Activated B cell treated with CpG ODN at 0.5 μM for 24 hours (primary cell): ENCODE data around the gene ABCA1. TPM values are rescaled to one million over a fixed set of nuclear protein-coding genes. Genes with fewer than 3 reads are reported as not detected.
"Not testable (repeated sequence)": the region's sequence is repeated elsewhere in the genome, so short reads cannot be mapped to it uniquely, and the experiment has no call there.

Experiments
- ATAC-seq: fragments of 200-7000 bp; cut with Tn5 transposase; one replicate; pipeline ENCODE4 v1.10.0; 2021; ENCODE audit warnings: low read depth, mild to moderate bottlenecking, moderate library complexity
- CTCF ChIA-PET: fragments of 350-600 bp; sonication (Branson Sonifier 250); formaldehyde crosslinking; loops from one replicate; lab custom pipeline; 2021; ENCODE audit warnings: antibody characterized with exemption; lab: Charles Lee
- POLR2A ChIA-PET: fragments of 350-600 bp; sonication (Branson Sonifier 250); formaldehyde crosslinking; loops from one replicate; lab custom pipeline; 2021; ENCODE audit warnings: antibody characterized with exemption; lab: Charles Lee
- DNase-seq: peaks from one replicate; pipeline ENCODE4 v3.0.0; 2022
- H3K27ac Mint-ChIP-seq: one replicate; pipeline ENCODE4 v1.8.0; 2020; ENCODE audit warnings: mixed read lengths
- H3K27me3 Mint-ChIP-seq: one replicate; pipeline ENCODE4 v1.8.0; 2021; ENCODE audit warnings: mixed read lengths
- H3K36me3 Mint-ChIP-seq: one replicate; pipeline ENCODE4 v1.8.0; 2021; ENCODE audit warnings: low read depth, mixed read lengths
- H3K4me1 Mint-ChIP-seq: one replicate; pipeline ENCODE4 v1.8.0; 2021; ENCODE audit warnings: mixed read lengths
- H3K4me3 Mint-ChIP-seq: one replicate; pipeline ENCODE4 v1.8.0; 2020; ENCODE audit warnings: mild to moderate bottlenecking, mixed read lengths
- H3K9me3 Mint-ChIP-seq: one replicate; pipeline ENCODE4 v1.8.0; 2020; ENCODE audit warnings: mixed read lengths
- CTCF ChIP-seq: fragments of 200-600 bp; IDR thresholded peaks from one replicate; pipeline ENCODE4 v1.8.0; 2022; ENCODE audit warnings: antibody characterized with exemption, mild to moderate bottlenecking
- intact Hi-C: fragments of 100-400 bp; cut with micrococcal nuclease; formaldehyde crosslinking; loops from one replicate; pipeline ENCODE4 v1.15.1; 2024
- total RNA-seq: library from RNA; stranded (reverse); gene quantifications from 2 replicates; pipeline ENCODE4 v1.2.3, GENCODE V29; 2022

The ABCA1 gene
- total RNA-seq, 1 donor from 2014 or later, result 2.3 TPM

- TF ChIP-seq CTCF, result no peak
- DNase-seq (no peak), ATAC-seq (no peak)
- no peaks in the 10 kb centered on the region for H3K9me3 Mint-ChIP-seq
- H3K27ac Mint-ChIP-seq, result no peak overlapping the region
- H3K4me3 Mint-ChIP-seq, result no peak overlapping the region
- CTCF ChIA-PET, result no interaction called here
- intact Hi-C loops, result no loop called here
- H3K36me3 Mint-ChIP-seq, result no peaks in the 10 kb centered on the region
- H3K4me1 Mint-ChIP-seq, result peaks cover 8% of the 10 kb centered on the region
- POLR2A ChIA-PET, result interaction anchor here (0.6 kb wide), 1 partner anchor 12 kb away, joined by 11 read pairs; no protein-coding TSS in a partner anchor
- no peaks in the 10 kb centered on the region for H3K27me3 Mint-ChIP-seq
These were observed 6.9 kb upstream of the ABCA1 start for GRCh38 chr9:104934691-104935500.

DNA sequence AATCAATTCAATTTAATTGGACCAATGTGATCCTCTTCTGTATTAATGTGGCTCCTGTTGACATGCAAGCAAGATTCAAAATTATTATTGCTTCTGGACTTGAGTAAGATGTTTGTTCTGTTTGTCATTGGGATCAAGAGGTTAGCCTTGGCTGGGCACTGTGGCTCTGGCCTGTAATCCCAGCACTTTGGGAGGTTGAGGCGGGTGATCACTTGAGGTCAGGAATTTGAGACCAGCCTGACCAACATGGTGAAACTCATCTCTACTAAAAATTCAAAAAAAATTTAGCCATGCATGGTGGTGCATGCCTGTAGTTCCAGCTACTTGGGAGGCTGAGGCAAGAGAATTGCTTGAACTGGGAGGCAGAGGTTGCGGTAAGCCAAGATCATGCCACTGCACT is 5.1 kb upstream of the ABCA1 start:
- ATAC-seq, H3K27me3 Mint-ChIP-seq, H3K27ac Mint-ChIP-seq, intact Hi-C loops, H3K36me3 Mint-ChIP-seq, H3K4me3 Mint-ChIP-seq, DNase-seq, CTCF ChIA-PET, H3K9me3 Mint-ChIP-seq, POLR2A ChIA-PET: not testable (repeated sequence)
- H3K4me1 Mint-ChIP-seq, result peaks cover 14% of the 10 kb centered on the region

GRCh38 chr9:104931256-104931655 is 3.3 kb upstream of the ABCA1 start:
- no peaks in the 10 kb centered on the region for H3K27me3 Mint-ChIP-seq
- intact Hi-C loops, result no loop called here
- H3K9me3 Mint-ChIP-seq, result no peaks in the 10 kb centered on the region
- no peak for TF ChIP-seq CTCF
- H3K4me3 Mint-ChIP-seq, result no peak overlapping the region
- ChIA-PET POLR2A (interaction anchor here (0.6 kb wide), 2 partner anchors 36 to 71 kb away, joined by 3 to 5 read pairs; no protein-coding TSS in a partner anchor), CTCF (no interaction called here)
- DNase-seq (no peak), ATAC-seq (no peak)
- H3K4me1 Mint-ChIP-seq, result peaks cover 19% of the 10 kb centered on the region
- H3K27ac Mint-ChIP-seq, result no peak overlapping the region
- no peaks in the 10 kb centered on the region for H3K36me3 Mint-ChIP-seq

- Mint-ChIP-seq H3K27me3 (no peaks in the 10 kb centered on the region), H3K36me3 (no peaks in the 10 kb centered on the region), H3K4me1 (peaks cover 49% of the 10 kb centered on the region), H3K27ac (peak overlapping the region; percentile 68), H3K4me3 (peak overlapping the region; percentile 93), H3K9me3 (no peaks in the 10 kb centered on the region)
- DNase-seq (peak; percentile 46), ATAC-seq (peak; percentile 14)
- CTCF ChIA-PET, result interaction anchor here (0.7 to 1.4 kb wide), 6 partner anchors 17 to 458 kb away, joined by 3 to 8 read pairs (median 3); no protein-coding TSS in a partner anchor
- intact Hi-C loops, result loop anchor here (5.0 kb wide), 4 partner anchors 180 to 835 kb away; partner anchors contain the start of genes NIPSNAP3A, SMC2 and TMEM38B
- no peak for TF ChIP-seq CTCF
- POLR2A ChIA-PET, result interaction anchor here (0.6 to 2.8 kb wide), 7 partner anchors 41 to 318 kb away, joined by 3 to 15 read pairs (median 4); partner anchors contain the start of gene NIPSNAP3A
These were observed 591 bp downstream of the ABCA1 start for GRCh38 chr9:104927216-104927911.

DNA sequence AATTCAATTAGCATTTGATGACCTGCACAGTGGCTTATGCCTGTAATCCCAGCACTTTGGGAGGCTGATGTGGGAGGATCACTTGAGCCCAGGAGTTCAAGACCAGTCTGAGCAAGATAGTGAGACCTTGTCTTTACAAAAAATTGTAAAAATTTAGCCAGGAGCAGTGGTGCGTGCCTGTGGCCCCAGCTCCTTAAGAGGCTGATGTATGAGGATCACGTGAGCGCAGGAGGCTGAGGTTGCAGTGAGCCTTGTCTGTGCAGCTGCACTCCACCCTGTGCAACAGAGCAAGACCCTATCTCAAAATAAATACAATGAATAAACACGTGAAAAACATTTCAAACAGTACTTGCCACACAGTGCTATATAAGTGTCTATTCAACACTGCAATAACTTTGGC is 4.2 kb downstream of the ABCA1 start:
- CTCF ChIA-PET, result interaction anchor here (1.1 to 1.2 kb wide), 4 partner anchors 15 to 143 kb away, joined by 3 to 5 read pairs (median 4); no protein-coding TSS in a partner anchor
- POLR2A ChIA-PET, result interaction anchor here (1.0 kb wide), 1 partner anchor 55 kb away, joined by 4 read pairs; no protein-coding TSS in a partner anchor
- no peaks in the 10 kb centered on the region for H3K9me3 Mint-ChIP-seq
- H3K4me3 Mint-ChIP-seq, result peak overlapping the region; percentile 45
- H3K4me1 Mint-ChIP-seq, result peaks cover 85% of the 10 kb centered on the region
- TF ChIP-seq CTCF, result no peak
- no peaks in the 10 kb centered on the region for H3K27me3 Mint-ChIP-seq
- H3K27ac Mint-ChIP-seq, result peak overlapping the region; percentile 76
- intact Hi-C loops, result no loop called here
- DNase-seq, result peak; percentile 18
- ATAC-seq, result peak; percentile 59
- H3K36me3 Mint-ChIP-seq, result peaks cover 1% of the 10 kb centered on the region
